Activated naive CD8-positive, alpha-beta T cell treated with anti-CD3 and anti-CD28 coated beads for 36 hours (primary cell): ENCODE results near the gene TOP3B. TPM values are rescaled to one million over a fixed set of nuclear protein-coding genes. Genes with fewer than 3 reads are reported as not detected.

Experiments
- total RNA-seq, 2 experiments: library from RNA; stranded (reverse); gene quantifications; one replicate each; pipeline ENCODE4 v1.2.3, GENCODE V29; 2021

Gene TOP3B
- total RNA-seq, 2 experiments from 2014 or later, result 31.3 to 36.7 TPM

Other genes with a start within 250 kb of the TOP3B start
- under 1 TPM; 0.60 to 0.72 TPM for gene YPEL1, start 247.0 kb downstream of the TOP3B start, total RNA-seq
- 100 to 1,000 TPM in 1 of 2 experiments, 10 to 100 TPM in 1; 96.1 to 106 TPM for gene MAPK1, start 115.1 kb downstream of the TOP3B start, total RNA-seq
- 10 to 100 TPM; 31.4 to 32.9 TPM for gene PPM1F, start 29.9 kb downstream of the TOP3B start, total RNA-seq